ENCODE results near the gene IRS2. TPM values are rescaled to one million over a fixed set of nuclear protein-coding genes. Genes with fewer than 3 reads are reported as not detected.

IRS2 gene
- total and polyA plus RNA-seq, 2 of the 8 experiments (the other 6 are each of a cell fraction or from before 2014, with no cell fraction given), result 2.6 to 17.0 TPM

GRCh38 chr13:109783447-109783814 is 3.0 kb downstream of the IRS2 start:
- Histone ChIP-seq H4K8ac (ENCODE audit: extremely low read depth, insufficient read depth, low read length) (peak overlapping the region; percentile 35; the same call in 1 of the 2 replicates), H4K91ac (replicated peaks; ENCODE audit: insufficient read length, low read length) (no peak overlapping the region), H3K36me3 (ENCODE audit: control insufficient read depth in 2 of 4, insufficient read depth in 4 of 4, low read length in 3 of 4) (peaks cover 0 to 29% (median 11%) of the 10 kb centered on the region in 4 experiments; a peak in 4 of 8 replicates), H3K79me1 (ENCODE audit: low read depth, low read length) (peaks cover 7% of the 10 kb centered on the region), H3K27me3 (replicated peaks in 1 of 4; ENCODE audit: control insufficient read depth in 3 of 4, extremely low read depth in 1 of 4, insufficient read depth in 3 of 4, low read length in 3 of 4) (no peaks in the 10 kb centered on the region; a peak in 2 of 7 replicates), H3K9ac (replicated peaks in 1 of 4; ENCODE audit: extremely low read depth in 1 of 4, low read depth in 3 of 4, low read length in 3 of 4) (no peak overlapping the region), H3K23ac (ENCODE audit: insufficient read length) (no peak overlapping the region), H2BK5ac (ENCODE audit: low read depth, low read length) (no peak overlapping the region), H3K4me3 (ENCODE audit: extremely low read depth in 1 of 4, insufficient read depth in 2 of 4, low read depth in 3 of 4, low read length in 4 of 4) (peak overlapping the region in 2 of 4 experiments; percentile 34 to 69; a peak in 5 of 8 replicates), H2AK5ac (ENCODE audit: low read depth, low read length) (no peak overlapping the region), H3K27ac (ENCODE audit: low read depth, low read length) (no peak overlapping the region), H2BK20ac (ENCODE audit: low read length) (no peak overlapping the region), H2BK12ac (ENCODE audit: low read depth, low read length) (no peak overlapping the region), H4K5ac (ENCODE audit: insufficient read length, low read depth, low read length) (no peak overlapping the region), H2AFZ (ENCODE audit: low read length) (no peak overlapping the region), H2BK15ac (ENCODE audit: low read length) (no peak overlapping the region), H3K4ac (replicated peaks; ENCODE audit: insufficient read length, low read depth, low read length) (no peak overlapping the region), H3K23me2 (ENCODE audit: low read depth, low read length) (peaks cover 16% of the 10 kb centered on the region), H3K14ac (ENCODE audit: insufficient read length) (no peak overlapping the region), H3K9me3 (ENCODE audit: insufficient read depth in 2 of 2, low read depth in 1 of 2, low read length in 1 of 2) (no peaks in the 10 kb centered on the region), H2BK120ac (replicated peaks; ENCODE audit: low read depth, low read length) (no peak overlapping the region), H3K56ac (replicated peaks; ENCODE audit: insufficient read length, low read depth, low read length) (no peak overlapping the region), H3K4me1 (replicated peaks in 1 of 4; ENCODE audit: control insufficient read depth in 3 of 4, insufficient read depth in 4 of 4, low read length in 3 of 4) (peaks cover 3 to 26% (median 9%) of the 10 kb centered on the region in 4 experiments), H3K79me2 (ENCODE audit: control insufficient read depth in 1 of 2, insufficient read depth in 2 of 2, low read length in 2 of 2) (peaks cover 15 to 42% of the 10 kb centered on the region in 2 experiments), H4K20me1 (replicated peaks in 1 of 2; ENCODE audit: control insufficient read depth in 1 of 2, insufficient read depth in 2 of 2, low read length in 2 of 2) (peaks cover 10 to 20% of the 10 kb centered on the region in 2 experiments), H3K18ac (ENCODE audit: extremely low read depth, low read length) (no peak overlapping the region; the same call in 1 of the 2 replicates), H3K4me2 (ENCODE audit: insufficient read depth in 1 of 2, low read depth in 2 of 2, low read length in 2 of 2) (peak overlapping the region; percentile 84 to 89)
- DNase-seq (ENCODE audit: low read depth in 1 of 2, low spot score in 2 of 2) (peak in 1 of 2 experiments; percentile 79), FAIRE-seq (no peak)
- WGBS, 2 experiments (ENCODE audit: extremely low coverage in 1 of 2, insufficient coverage in 1 of 2, insufficient read length in 1 of 2, insufficient replicate concordance in 2 of 2, low coverage in 1 of 2, low lambda C conversion rate in 2 of 2, missing lambda C conversion rate in 1 of 2), result 44% methylated on average over 7 of the region's 29 CpGs; no CpG with 5 or more reads in 1 of the 2 experiments
- ChIA-PET CTCF (ENCODE audit: partially characterized antibody) (interaction anchor here (0.6 to 2.1 kb wide), 25 partner anchors 12 to 653 kb away, joined by 3 to 9 read pairs (median 4); no protein-coding TSS in a partner anchor), POLR2A (ENCODE audit: partially characterized antibody) (interaction anchor here (0.6 to 1.6 kb wide), 4 partner anchors 20 to 695 kb away, joined by 3 to 5 read pairs (median 4); no protein-coding TSS in a partner anchor)
- TF ChIP-seq POLR2AphosphoS5 (IDR thresholded peaks at IDR 0.05; ENCODE audit: low read depth, low read length), result no peak
- no peak for TF ChIP-seq PHF8 (conservative IDR thresholded peaks at IDR 0.05; ENCODE audit: low read depth, low read length)
- TF ChIP-seq, protein P1, sequence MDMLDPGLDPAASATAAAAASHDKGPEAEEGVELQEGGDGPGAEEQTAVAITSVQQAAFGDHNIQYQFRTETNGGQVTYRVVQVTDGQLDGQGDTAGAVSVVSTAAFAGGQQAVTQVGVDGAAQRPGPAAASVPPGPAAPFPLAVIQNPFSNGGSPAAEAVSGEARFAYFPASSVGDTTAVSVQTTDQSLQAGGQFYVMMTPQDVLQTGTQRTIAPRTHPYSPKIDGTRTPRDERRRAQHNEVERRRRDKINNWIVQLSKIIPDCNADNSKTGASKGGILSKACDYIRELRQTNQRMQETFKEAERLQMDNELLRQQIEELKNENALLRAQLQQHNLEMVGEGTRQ (IDR thresholded peaks at IDR 0.05; ENCODE audit: low read length), result no peak
- no peak for TF ChIP-seq KDM5A (IDR thresholded peaks at IDR 0.05; ENCODE audit: low read length)
- TF ChIP-seq POLR2A (IDR thresholded peaks at IDR 0.05; ENCODE audit: control extremely low read depth in 1 of 2, low read depth in 2 of 2, low read length in 2 of 2), result no peak
- no peak for TF ChIP-seq TCF12 (IDR thresholded peaks at IDR 0.05; ENCODE audit: low read depth, low read length)
- TF ChIP-seq GTF2F1 (IDR thresholded peaks at IDR 0.05; ENCODE audit: borderline replicate concordance, low read depth, low read length), result no peak
- no peak for TF ChIP-seq BACH1 (IDR thresholded peaks at IDR 0.05; ENCODE audit: low read length)
- TF ChIP-seq, protein P2, sequence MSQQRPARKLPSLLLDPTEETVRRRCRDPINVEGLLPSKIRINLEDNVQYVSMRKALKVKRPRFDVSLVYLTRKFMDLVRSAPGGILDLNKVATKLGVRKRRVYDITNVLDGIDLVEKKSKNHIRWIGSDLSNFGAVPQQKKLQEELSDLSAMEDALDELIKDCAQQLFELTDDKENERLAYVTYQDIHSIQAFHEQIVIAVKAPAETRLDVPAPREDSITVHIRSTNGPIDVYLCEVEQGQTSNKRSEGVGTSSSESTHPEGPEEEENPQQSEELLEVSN (IDR thresholded peaks at IDR 0.05), result no peak
- TF ChIP-seq HDAC6 (IDR thresholded peaks at IDR 0.05; ENCODE audit: low read depth, low read length), result no peak
- no peak for TF ChIP-seq SAP30 (IDR thresholded peaks at IDR 0.05; ENCODE audit: insufficient read depth, insufficient replicate concordance, low read length)

Measured in H1 (cell line).